Glomerular visceral epithelial cell (primary cell): ENCODE measurements around the gene ZNF587.
"Not testable (repeated sequence)": the region's sequence is repeated elsewhere in the genome, so short reads cannot be mapped to it uniquely, and the experiment has no call there.

Experiments used
- DNase-seq: peaks from one replicate; pipeline ENCODE4 v3.0.0-alpha.2; 2016; ENCODE audit errors: extremely low spot score

The ZNF587 gene

DNA sequence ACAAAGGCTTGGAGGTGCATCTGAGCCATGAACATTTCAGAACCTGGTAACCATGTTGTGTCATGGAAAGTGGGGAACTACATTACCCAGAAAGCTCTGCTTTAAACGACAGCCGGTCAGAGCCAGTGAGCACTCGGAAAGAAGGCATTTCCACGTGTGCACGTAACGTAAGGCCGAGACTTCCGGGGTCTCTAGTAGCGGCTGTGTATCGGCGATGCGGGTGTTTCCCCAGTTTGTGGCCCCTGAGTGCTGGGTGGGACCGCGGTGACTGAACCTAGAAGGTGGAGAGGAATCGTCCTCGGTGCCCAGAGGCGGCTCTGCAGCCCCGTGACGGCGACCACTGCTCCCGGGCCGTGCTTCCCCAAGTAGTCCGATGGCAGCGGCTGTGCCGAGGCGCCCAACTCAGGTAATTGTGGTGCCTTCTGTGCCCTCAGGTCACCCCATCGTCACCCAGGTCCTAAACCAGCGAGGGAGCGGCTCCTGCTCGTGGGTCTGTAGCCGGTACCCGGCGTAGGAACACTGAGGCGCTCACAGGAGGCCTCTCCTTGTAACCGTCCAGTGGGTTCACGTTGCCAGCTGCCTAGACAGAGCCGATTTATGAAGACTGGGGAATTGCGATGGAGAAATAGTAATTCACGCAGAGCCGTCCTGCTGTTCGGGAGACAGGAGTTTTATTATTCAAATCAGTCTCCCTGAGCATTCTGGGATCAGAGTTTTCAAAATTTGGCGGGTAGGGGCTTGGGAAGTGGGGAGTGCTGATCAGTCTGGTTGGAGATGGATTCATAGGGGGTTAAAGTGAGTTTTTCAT, at the start of gene ZNF587:
ZNF587 (plus strand) TSS at position 194 of the 808 bp plus-strand sequence; CDS start at position 374, 180 bp downstream.
- peak; percentile 84 for DNase-seq

DNA sequence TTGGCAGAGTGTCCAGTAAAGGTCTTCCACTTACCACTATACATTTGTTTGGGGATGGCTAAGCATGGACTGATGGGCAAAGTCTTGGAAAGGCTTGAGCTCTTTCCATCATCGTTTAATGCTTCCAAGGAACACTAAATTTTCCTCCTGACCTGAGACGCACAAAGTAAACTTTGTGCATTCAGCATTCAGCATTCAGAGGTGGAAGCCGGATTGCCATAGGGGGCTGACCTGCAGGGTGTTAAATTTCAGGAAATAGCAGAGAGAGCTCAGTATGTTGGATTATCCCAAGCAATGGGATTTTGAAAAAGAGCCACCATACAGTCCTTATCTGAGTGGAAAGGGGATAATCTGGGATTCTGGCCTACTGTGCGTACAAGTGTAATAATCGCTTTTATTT, 49.0 kb upstream of the ZNF587 start:
- no peak for DNase-seq

DNA sequence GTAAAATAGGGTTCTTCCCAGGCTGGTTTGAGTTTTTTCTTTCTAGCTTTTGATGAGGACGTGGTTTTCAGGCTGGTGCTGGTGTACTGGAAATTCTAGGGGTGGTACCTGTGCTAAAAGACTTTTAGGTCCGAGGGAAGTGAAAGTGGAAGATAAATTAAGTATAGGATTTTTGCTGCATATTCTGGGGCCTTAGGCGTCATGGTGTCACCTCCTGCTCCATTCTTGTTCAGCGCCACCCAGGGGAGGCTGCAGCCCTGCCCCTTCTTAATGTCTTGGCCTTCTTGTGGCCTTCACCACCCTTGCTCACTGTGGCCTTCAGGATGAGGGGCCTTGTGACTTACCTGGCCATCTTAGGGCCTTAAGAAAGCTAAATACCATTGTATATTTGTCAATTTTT, 47.4 kb upstream of the ZNF587 start:
- DNase-seq = no peak

DNA sequence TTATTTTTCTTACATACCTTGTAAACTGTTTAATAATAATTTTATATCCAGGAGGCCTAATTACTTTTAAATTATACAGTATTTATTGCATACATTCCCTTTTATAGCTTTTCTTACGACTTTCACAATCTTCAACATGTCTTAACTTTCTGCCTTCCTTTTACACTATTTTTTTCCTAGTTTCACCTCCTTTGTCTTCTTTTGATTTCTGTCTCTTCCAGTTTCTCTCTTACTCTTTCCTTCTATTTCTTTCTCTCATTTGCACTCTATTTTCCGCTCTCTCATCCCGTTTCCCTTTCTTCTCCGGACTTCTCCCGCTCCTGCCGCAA, 46.4 kb upstream of the ZNF587 start:
- no peak for DNase-seq

DNA sequence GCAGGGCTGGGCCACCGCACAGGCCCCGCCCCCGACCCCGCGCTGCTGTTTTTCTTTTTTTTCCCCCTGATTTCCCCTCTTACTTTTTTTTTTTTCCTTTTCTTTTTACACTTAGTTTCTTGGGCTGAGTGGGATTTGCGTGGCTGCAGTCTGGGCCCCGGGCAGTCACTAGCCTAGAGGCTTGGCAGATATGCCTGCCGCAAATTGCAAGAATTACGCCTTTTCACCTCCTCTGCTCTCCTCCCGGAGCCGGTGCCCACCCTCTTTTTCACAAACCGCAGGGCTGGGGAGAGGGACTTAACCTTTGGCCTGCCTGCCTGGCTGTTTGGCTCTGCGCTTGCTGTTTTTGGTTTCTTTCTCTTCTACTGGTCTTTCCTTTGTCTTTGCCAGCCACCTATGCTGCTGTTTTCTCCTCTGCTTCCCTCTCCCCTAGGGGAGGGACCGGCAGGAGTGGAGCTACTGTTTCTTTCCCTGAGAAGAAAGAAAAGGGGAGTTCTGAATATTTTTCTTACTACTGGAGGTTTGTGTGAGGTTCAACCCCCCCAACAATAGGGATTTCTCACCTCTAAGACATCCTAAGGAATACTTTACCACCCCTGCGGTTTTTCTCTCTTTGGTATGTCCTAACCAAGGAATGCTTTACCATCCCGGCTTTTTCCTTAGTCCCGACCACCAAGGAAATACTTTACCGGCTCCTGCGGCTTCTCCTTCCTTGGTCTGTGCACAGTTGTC, 45.9 kb upstream of the ZNF587 start:
- DNase-seq = peak; percentile 97

DNA sequence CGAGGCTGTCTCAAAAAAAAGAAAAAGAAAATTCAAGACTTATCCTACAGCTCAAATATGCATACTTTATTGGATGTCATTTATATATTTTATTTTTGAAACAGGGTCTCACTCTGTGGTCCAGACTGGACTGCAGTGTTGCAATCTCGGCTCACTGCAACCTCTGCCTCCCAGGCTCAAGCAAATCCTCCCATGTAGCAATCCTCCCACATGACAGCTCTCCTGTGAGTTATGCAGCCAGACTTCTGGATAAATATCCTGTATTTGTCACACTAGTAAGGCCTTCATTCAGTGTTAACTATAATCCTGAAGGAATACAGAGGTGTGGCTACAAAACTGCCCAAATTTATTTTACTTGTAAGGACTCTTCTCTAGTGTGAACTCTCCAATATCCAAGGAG, 42.1 kb upstream of the ZNF587 start:
- DNase-seq = no peak

DNA sequence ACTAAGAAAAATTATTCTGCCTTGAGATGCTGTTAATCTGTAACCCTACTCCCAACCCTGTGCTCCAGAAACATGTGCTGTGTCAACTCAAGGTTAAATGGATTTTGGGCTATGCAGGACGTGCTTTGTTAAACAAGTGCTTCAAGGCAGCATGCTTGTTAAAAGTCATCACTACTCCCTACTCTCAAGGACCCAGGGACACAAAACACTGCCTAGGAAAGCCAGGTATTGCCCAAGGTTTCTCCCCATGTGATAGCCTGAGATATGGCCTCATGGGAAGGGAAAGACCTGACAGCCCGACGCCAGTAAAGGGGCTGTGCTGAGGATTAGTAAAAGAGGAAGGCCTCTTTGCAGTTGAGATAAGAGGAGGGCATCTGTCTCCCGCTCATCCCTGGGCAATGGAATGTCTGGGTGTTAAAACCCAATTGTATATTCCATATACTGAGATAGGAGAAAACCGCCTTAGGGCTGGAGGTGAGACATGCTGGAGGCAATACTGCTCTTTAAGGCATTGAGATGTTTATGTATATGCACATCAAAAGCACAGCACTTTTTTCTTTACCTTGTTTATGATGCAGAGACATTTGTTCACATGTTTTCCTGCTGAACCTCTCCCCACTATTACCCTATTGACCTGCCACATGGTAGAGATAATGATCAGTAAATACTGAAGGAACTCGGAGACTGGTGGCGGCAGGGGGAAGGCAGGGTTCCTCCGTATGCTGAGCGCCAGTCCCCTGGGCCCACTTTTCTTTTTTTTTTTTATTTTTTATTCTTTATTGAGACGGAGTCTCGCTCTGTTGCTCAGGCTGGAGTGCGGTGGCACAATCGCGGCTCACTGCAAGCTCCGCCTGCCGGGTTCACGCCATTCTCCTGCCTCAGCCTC, 39.0 kb upstream of the ZNF587 start:
- DNase-seq = not testable (repeated sequence)

DNA sequence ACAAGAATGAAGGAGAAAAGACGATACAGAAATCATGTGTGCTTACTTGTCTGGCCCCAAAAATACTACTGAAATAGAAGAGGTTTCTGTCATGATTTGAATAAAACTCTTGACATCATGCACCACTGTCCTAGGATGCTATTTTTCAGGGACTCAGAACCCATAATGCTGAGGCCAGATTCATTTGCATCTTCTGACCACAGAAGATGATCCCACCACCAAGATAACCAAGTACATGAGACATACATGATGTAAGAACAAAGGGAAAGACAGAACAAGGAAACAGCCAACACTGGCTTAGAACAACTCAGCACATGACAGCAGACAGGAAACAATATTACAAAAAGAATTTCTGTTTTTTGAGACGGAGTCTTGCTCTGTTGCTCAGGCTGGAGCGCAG, 37.4 kb upstream of the ZNF587 start:
- DNase-seq = no peak

DNA sequence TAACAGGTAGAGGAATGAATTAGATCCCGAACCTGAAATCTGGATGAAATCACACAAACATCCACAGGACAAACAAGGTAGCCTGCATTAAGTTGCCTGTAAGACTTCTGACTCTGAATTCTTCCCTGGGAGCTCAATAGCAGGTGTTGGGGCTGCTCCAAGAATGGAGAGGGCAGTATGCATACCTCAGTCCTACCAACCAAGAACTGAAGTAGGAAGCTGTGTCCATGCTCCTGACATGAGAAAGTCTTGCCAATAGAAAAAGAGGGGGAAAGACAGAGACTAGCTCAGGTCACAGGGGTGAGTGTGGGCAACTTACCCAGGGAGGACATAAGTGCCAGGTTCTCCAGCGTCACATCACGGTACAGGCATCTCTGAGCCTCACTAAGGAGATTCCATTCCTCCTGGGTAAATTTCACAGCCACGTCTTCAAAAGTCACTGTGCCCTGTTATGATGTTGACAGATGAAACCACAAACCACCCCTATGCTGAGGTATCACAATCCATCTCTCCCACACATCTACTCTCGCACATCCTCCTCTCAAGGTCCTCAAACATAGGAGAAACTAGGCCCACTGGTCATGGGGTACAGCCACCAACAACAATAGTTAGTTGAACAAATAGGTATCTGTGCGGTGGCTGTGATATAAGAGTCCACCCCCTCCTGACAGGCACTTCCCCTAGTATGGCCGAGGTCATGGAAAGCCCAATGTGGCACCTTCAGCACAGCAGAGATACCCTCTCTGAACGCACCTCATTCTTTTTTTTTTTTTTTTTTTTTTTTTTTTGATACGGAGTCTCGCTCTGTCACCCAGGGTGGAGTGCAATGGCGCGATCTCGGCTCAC, 36.5 kb upstream of the ZNF587 start:
- not testable (repeated sequence) for DNase-seq

DNA sequence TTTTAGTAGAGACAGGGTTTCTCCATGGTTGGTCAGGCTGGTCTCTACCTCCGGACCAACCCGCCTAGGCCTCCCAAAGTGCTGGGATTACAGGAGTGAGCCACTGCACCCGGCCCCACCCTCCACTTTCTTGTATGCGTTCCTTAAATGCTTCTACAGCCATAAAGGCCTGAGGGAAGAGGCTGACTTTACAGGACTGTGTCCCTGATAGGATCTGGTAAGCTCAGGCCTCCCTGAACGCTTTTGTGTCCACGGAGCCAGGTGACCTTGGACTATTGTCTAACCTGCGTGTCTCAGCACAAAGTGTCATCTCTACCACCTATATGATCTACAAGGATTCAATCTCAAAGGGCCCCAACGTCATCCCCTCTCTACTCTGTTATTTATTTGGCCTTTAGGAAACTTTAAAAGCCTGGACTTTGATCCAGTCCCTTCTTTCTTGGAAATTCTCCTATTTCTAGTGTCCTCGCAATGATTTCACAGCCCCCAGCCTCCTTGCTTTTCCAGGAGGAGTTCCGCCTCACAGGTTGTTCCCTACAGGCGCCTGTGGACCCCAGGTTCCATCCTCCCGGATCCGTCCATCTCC, 35.6 kb upstream of the ZNF587 start:
- no peak for DNase-seq

DNA sequence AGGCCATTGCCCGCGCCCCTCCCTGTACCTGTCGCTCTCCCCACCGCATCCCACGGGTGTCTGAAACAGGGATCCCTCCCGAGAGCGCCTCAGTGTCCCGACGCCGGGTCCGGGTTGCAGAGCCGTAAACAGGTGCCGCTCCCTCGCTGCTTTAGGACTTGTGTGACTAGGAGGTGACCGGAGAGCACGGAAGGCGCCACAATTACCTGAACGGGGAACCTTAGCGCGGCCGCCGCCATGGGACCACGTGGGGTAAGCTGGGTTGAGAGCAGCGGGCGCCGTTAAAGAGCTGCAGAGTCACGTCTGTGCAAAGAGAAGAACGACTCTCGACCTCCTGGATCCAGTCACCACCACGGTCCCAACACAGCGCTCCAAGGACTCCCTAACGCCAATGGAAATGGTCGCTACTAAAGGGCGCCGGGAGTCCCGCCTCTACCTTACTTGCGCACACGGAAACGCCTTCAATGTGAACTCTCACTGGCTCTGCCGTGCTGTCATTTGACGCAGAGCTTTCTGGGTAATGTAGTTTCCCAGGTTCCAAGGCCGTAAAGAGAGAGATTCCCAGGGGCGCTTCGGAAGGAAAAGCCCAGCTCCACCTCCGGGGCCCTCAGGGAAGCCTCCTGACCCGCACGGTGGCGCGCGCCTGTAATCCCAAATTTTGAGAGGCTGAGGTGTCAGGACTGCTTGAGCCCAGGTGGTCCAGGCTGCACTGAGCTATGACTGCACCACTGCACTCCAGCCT, 35.0 kb upstream of the ZNF587 start, which contains the start of gene ZNF552:
ZNF552 (minus strand) TSS at position 409 of the 742 bp plus-strand sequence; CDS start at position 239, 170 bp downstream.
- DNase-seq = peak; percentile 88

DNA sequence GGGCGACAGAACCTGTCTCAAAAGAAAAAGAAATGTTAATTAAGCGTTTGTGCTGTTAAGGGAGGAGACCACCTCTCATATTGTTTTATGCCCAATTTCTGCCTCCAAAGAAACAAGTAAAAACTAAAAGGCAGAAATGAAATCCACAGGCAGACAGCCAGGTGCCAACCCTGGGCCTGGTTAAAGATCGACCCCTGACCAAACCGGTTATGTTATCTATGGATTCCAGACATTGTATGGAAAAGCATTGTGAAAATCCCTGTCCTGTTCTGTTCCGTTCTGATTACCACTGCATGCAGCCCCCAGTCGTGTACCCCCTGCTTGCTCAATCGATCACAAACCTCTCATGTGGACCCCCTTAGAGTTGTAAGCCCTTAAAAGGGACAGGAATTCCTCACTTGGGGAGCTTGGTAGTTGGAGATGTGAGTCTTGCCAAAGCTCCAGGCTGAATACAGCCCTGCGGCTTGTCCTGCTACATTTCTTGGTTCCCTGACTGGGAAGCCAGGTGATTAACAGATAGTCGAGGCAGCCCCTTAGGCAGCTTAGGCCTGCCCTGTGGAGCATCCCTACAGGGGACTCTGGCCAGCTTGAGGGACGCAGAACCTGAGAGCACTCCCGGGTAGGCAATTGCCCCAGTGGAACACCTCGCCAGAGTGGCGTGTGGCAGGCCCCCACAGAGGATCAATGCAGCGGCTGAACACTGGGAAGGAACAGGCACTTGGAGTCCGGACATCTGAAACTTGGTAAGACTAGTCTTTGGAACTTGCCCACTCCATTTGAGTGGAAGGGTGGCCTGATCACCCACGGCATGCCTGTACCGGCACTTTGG, 34.2 kb upstream of the ZNF587 start:
- DNase-seq = no peak

DNA sequence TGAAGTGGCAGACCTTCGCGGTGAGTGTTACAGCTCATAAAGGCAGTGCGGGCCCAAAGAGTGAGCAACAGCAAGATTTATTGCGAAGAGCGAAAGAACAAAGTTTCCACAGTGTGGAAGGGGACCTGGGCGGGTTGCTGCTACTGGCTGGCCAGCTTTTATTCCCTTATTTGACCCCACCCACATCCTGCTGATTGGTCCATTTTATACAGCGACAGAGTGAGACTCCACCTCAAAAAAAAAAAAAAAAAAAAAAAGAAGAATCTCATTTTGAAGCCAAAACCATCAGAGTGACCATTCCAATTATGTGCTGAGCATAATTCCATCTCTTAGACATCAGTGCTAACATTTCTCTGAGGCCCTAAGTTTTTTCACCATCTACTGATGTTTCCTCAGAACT, 33.0 kb upstream of the ZNF587 start:
- no peak for DNase-seq

DNA sequence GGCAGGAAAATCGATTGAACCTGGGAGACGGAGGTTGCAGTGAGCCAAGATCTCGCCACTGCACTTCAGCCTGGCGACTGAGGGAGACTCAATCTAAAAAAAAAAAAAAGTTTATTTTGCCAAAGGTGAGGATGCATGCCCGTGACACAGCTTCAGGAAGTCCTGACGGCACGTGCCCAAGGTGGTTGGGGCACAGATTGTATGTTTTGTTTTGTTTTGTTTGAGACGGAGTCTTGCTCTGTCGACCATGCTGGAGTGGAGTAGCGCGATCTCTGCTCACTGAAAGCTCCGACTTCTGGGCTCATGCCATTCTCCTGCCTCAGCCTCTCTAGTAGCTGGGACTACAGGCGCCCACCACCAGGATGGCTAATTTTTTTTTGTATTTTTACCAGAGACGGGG, 31.7 kb upstream of the ZNF587 start:
- no peak for DNase-seq

DNA sequence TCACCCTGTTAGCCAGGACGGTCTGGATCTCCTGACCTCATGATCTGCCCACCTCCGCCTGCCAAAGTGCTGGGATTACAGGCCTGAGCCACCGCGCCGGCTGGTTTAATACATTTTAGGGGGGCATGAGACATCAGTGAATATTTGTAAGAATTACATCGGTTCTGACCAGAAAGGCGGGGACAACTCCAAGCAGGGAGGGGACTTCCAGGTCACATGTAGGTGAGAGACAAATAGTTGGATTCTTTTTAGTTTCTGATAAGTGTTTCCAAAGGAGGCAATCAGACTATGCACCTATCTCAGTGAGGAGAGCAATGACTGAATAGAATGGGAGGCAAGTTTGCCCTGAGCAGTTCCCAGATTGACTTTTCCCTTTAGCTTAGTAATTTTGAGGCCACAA, 31.3 kb upstream of the ZNF587 start:
- no peak for DNase-seq

DNA sequence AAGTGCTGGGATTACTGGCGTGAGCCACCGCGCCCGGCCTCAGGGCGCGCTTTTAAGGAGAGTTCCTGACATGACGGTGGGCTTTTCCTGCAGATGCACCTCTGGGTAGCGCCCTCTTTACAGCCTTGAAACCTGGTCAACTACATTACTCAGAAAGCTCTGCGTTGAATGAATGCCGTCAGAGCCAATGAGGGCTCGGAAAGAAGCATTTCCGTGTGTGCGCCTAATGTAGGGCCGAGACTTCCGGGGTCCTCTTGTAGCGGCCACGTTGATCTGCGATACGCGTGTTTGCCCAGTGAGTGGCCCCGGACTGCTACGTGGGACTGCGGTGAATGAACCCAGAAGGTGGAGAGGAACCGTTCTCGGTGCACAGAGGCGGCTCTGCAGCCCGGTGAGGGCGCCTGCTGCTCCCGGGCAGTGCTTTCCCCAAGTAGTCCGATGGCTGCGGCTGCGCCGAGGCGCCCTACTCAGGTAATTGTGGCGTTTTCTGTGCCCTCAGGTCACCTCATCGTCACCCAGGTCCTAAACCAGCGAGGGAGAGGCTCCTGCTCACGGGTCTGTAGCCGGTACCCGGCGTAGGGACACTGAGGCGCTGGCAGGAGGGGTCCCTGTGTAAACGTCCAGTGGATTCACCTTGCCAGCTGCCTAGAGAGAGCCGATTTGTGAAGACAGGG, 30.0 kb upstream of the ZNF587 start:
- DNase-seq = peak; percentile 92

DNA sequence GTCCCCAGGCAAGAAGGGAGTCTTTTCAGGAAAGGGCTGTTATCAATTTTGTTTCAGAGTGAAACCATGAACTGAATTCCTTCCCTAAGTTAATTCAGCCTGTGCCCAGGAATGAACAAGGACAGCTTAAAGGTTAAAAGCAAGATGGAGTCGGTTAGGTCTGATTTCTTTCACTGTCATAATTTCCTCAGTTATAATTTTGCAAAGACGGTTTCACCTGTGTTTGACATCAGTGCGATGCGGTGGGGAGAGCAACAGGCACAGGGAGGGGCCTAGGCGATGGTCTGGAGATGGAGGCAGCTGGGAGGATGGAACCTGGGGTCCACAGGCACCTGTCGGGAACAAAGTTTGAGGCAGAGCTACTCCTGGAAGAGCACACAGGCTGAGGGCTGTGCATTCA, 29.1 kb upstream of the ZNF587 start:
- no peak for DNase-seq

DNA sequence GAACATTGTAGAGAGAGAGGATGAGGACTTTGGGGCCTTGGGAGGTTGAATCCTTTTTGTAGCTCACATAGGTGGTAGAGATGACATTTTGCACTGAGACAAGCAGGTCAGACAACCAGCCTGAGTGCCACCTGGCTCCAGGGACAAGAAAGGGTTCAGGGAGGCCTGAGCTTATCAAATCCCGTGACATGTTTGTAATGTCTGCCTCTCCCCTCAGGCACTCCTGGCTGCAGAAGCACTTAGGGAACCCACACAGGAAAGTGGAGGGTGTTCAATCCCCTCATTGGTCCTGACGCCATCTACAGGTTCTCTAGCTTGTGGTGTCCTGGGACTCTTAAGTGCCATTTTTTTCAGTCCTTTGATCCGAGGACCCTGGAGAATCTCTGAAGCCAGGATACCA, 28.6 kb upstream of the ZNF587 start:
- DNase-seq = not testable (repeated sequence)

DNA sequence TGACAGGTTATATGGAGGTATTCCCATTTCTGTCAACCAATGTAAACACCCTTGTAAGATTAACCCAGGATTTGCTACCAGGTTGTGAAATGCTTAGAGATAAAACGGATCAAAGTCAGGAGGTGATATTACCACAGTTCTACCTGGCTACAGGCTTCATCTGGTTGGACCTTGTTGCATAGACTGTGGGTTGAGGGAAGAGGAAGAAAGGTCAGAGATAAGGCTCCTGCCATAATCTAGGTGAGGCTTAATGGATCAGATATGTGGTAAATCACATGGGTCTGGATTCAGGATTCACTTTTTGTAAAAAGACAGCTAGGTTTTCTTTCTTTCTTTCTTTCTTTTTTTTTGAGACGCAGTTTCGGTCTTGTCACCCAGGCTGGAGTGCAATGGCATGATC, 28.2 kb upstream of the ZNF587 start:
- DNase-seq = not testable (repeated sequence)
